Breast epithelium (tissue), 4 donors: ENCODE results near the gene AXL. TPM values are rescaled to one million over a fixed set of nuclear protein-coding genes. Genes with fewer than 3 reads are reported as not detected.

Experiments
- DNase-seq, 2 donors: peaks; one replicate each; pipeline ENCODE4 v3.0.0-alpha.2; 2019; ENCODE audit warnings: low spot score in 2 of 2
- H3K27ac ChIP-seq, 2 donors: fragments of 200-600 bp; sonication (generic) in 1 of 2; one replicate each; pipeline ENCODE4 v1.5.1; 2016 to 2019; ENCODE audit warnings: mild to moderate bottlenecking in 1 of 2
- H3K27me3 ChIP-seq, 2 donors: fragments of 200-600 bp; sonication (generic) in 1 of 2; one replicate each; pipeline versions ENCODE4 v1.5.1 to v1.6.0; 2017 to 2019; ENCODE audit warnings: control low read depth in 1 of 2, mild to moderate bottlenecking in 1 of 2
- H3K36me3 ChIP-seq: fragments of 200-600 bp; one replicate; pipeline ENCODE4 v1.5.1; 2019
- H3K4me1 ChIP-seq, 2 donors: fragments of 200-600 bp; sonication (generic); one replicate each; pipeline ENCODE4 v1.5.1; 2016 to 2019; ENCODE audit warnings: control low read depth in 1 of 2
- H3K4me3 ChIP-seq, 3 donors: fragments of 200-600 bp; sonication (generic); 1 replicate in 2 of 3; 2 replicates in 1 of 3; pipeline ENCODE4 v1.5.1; 2016 to 2019; ENCODE audit warnings: mild to moderate bottlenecking in 3 of 3, moderate library complexity in 2 of 3
- H3K9me3 ChIP-seq, 2 donors: fragments of 200-600 bp; sonication (generic) in 1 of 2; one replicate each; pipeline ENCODE4 v1.5.1; 2016 to 2019; ENCODE audit warnings: control low read depth in 1 of 2
- CTCF ChIP-seq, 3 donors: fragments of 450-650 bp; IDR thresholded peaks; one replicate each; pipeline ENCODE4 v1.5.1; 2016 to 2017; ENCODE audit warnings: antibody characterized with exemption in 3 of 3, mild to moderate bottlenecking in 3 of 3, moderate library complexity in 3 of 3
- POLR2A ChIP-seq: fragments of 450-650 bp; IDR thresholded peaks from one replicate; pipeline ENCODE4 v1.6.1; 2016; ENCODE audit warnings: antibody characterized with exemption, mild to moderate bottlenecking, moderate library complexity
- POLR2AphosphoS5 ChIP-seq, 3 donors: sonication (generic); formaldehyde crosslinking; IDR thresholded peaks; one replicate each; pipeline ENCODE4 v1.6.1; 2017; ENCODE audit warnings: antibody characterized with exemption in 3 of 3
- intact Hi-C: fragments of 100-400 bp; cut with DNase I; formaldehyde crosslinking; loops from one replicate; pipeline ENCODE4 v1.15.1; 2023; ENCODE audit warnings: low total_unique reads
- total RNA-seq, 3 donors: library from RNA; depleted of rRNA; stranded (reverse); fragments of >200 nt; gene quantifications; one replicate each; pipeline ENCODE4 v1.1.0, GENCODE V29; 2016

AXL gene
- total RNA-seq, 3 donors from 2014 or later, result 29.0 to 89.8 (median 36.4) TPM

- no peak overlapping the region for H3K4me3 ChIP-seq
- intact Hi-C loops, result no loop called here
These were observed 3.2 kb downstream of the AXL start for GRCh38 chr19:41222240-41222639.

GRCh38 chr19:41223431-41224234 is 4.6 kb downstream of the AXL start:
- DNase-seq, result no peak
- Histone ChIP-seq H3K4me3 (peak overlapping the region in 2 of 3 donors; percentile 2 to 31), H3K4me1 (peaks cover 3 to 8% of the 10 kb centered on the region in 2 donors)

More at GRCh38 chr19:41222240-41222639, 3.2 kb downstream of the AXL start:
- DNase-seq, result no peak
- Histone ChIP-seq H3K27ac (peak overlapping the region in 1 of 2 donors; percentile 98), H3K9me3 (no peaks in the 10 kb centered on the region), H3K36me3 (no peaks in the 10 kb centered on the region), H3K27me3 (no peaks in the 10 kb centered on the region), H3K4me1 (peaks cover 3 to 8% of the 10 kb centered on the region in 2 donors)
- TF ChIP-seq CTCF (IDR thresholded peaks at IDR 0.05) (no peak), POLR2AphosphoS5 (IDR thresholded peaks at IDR 0.05) (no peak), POLR2A (no peak)

GRCh38 chr19:41224632-41225031 is 5.6 kb downstream of the AXL start:
- no peaks in the 10 kb centered on the region for H3K36me3 ChIP-seq
- no peak for DNase-seq
- H3K27me3 ChIP-seq, result no peaks in the 10 kb centered on the region
- peak overlapping the region; percentile 83 to 96 for H3K27ac ChIP-seq
- intact Hi-C loops, result no loop called here
- no peaks in the 10 kb centered on the region for H3K9me3 ChIP-seq
- no peak for TF ChIP-seq POLR2AphosphoS5 (IDR thresholded peaks at IDR 0.05)
- no peak for TF ChIP-seq POLR2A
- no peak for TF ChIP-seq CTCF (IDR thresholded peaks at IDR 0.05)
- H3K4me1 ChIP-seq, result peaks cover 3 to 8% of the 10 kb centered on the region in 2 donors
- no peak overlapping the region for H3K4me3 ChIP-seq

More at GRCh38 chr19:41223431-41224234, 4.6 kb downstream of the AXL start:
- Histone ChIP-seq H3K27me3 (no peaks in the 10 kb centered on the region), H3K9me3 (no peaks in the 10 kb centered on the region), H3K36me3 (no peaks in the 10 kb centered on the region), H3K27ac (peak overlapping the region; percentile 4 to 96)
- no peak for TF ChIP-seq POLR2AphosphoS5 (IDR thresholded peaks at IDR 0.05)
- TF ChIP-seq CTCF (IDR thresholded peaks at IDR 0.05), result no peak
- no peak for TF ChIP-seq POLR2A
- intact Hi-C loops, result no loop called here

- peak overlapping the region; percentile 38 to 68 (median 56) for H3K4me3 ChIP-seq
- H3K36me3 ChIP-seq, result no peaks in the 10 kb centered on the region
- peak in 1 of 2 donors; percentile 35 for DNase-seq
- intact Hi-C loops, result no loop called here
- no peaks in the 10 kb centered on the region for H3K9me3 ChIP-seq
- no peaks in the 10 kb centered on the region for H3K27me3 ChIP-seq
- TF ChIP-seq POLR2A (no peak), CTCF (IDR thresholded peaks at IDR 0.05) (no peak), POLR2AphosphoS5 (IDR thresholded peaks at IDR 0.05) (no peak)
- peak overlapping the region; percentile 83 to 96 for H3K27ac ChIP-seq
- H3K4me1 ChIP-seq, result peaks cover 2 to 8% of the 10 kb centered on the region in 2 donors
These were observed 6.4 kb downstream of the AXL start for GRCh38 chr19:41225238-41226052.
